Astrocyte (in vitro differentiated cells and primary cell): Measurements from ENCODE around the gene CARS1. TPM values are rescaled to one million over a fixed set of nuclear protein-coding genes. Genes with fewer than 3 reads are reported as not detected.
A peak's percentile ranks its signal among the peaks of the same experiment; 100 is the strongest.

Experiments
- DNase-seq: peaks from one replicate; pipeline ENCODE4 v3.0.0-alpha.2; 2010; ENCODE audit warnings: low read depth
- FAIRE-seq: peaks from 2 replicates; lab custom pipeline; 2011; peaks lifted over from hg19 to GRCh38; lab: Jason Lieb, UNC
- H2AFZ ChIP-seq: 2 replicates; pipeline ENCODE4 v1.6.0; 2012; ENCODE audit warnings: low read depth, low read length, inconsistent platforms
- H3K27ac ChIP-seq: 2 replicates; pipeline ENCODE4 v1.5.1; 2011; ENCODE audit warnings: low read depth, low read length, inconsistent platforms
- H3K27me3 ChIP-seq: 2 replicates; pipeline ENCODE4 v1.6.0; 2011; ENCODE audit warnings: low read length, inconsistent platforms; ENCODE audit not compliant: insufficient read depth
- H3K36me3 ChIP-seq: 2 replicates; pipeline ENCODE4 v1.5.1; 2011; ENCODE audit warnings: low read length, inconsistent platforms; ENCODE audit not compliant: insufficient read depth
- H3K4me1 ChIP-seq: 2 replicates; pipeline ENCODE4 v1.5.1; 2011; ENCODE audit warnings: low read length, inconsistent platforms; ENCODE audit not compliant: insufficient read depth
- H3K4me2 ChIP-seq: 2 replicates; pipeline ENCODE4 v1.6.0; 2012; ENCODE audit warnings: low read length, inconsistent platforms
- H3K4me3 ChIP-seq: 2 replicates; pipeline ENCODE4 v1.5.1; 2011; ENCODE audit warnings: low read depth, mild to moderate bottlenecking, low read length, inconsistent platforms; ENCODE audit not compliant: insufficient read depth
- H3K79me2 ChIP-seq: 2 replicates; pipeline ENCODE4 v1.6.0; 2012; ENCODE audit warnings: mild to moderate bottlenecking, low read length, inconsistent platforms; ENCODE audit not compliant: insufficient read depth
- H3K9ac ChIP-seq: 2 replicates; pipeline ENCODE4 v1.6.0; 2012; ENCODE audit warnings: mild to moderate bottlenecking, low read length, inconsistent platforms
- H3K9me3 ChIP-seq: 2 replicates; pipeline ENCODE4 v1.5.1; 2012; ENCODE audit warnings: low read depth, mild to moderate bottlenecking, low read length, inconsistent platforms; ENCODE audit not compliant: insufficient read depth
- H4K20me1 ChIP-seq: 2 replicates; pipeline ENCODE4 v1.6.0; 2012; ENCODE audit warnings: low read length, inconsistent platforms; ENCODE audit not compliant: insufficient read depth
- H3K27ac Mint-ChIP-seq: one replicate; pipeline ENCODE4 v1.8.0; 2021; ENCODE audit warnings: mild to moderate bottlenecking, mixed read lengths; ENCODE audit not compliant: unreplicated experiment
- H3K27me3 Mint-ChIP-seq: one replicate; pipeline ENCODE4 v1.8.0; 2021; ENCODE audit warnings: low read depth, mixed read lengths; ENCODE audit not compliant: unreplicated experiment
- H3K36me3 Mint-ChIP-seq: one replicate; pipeline ENCODE4 v1.8.0; 2021; ENCODE audit warnings: low read depth, mixed read lengths; ENCODE audit not compliant: unreplicated experiment
- H3K4me1 Mint-ChIP-seq: one replicate; pipeline ENCODE4 v1.8.0; 2021; ENCODE audit warnings: low read depth, mixed read lengths; ENCODE audit not compliant: unreplicated experiment
- H3K4me3 Mint-ChIP-seq: one replicate; pipeline ENCODE4 v1.8.0; 2021; ENCODE audit warnings: mild to moderate bottlenecking, moderate library complexity, mixed read lengths; ENCODE audit not compliant: unreplicated experiment
- H3K9me3 Mint-ChIP-seq: one replicate; pipeline ENCODE4 v1.8.0; 2021; ENCODE audit warnings: mild to moderate bottlenecking, mixed read lengths; ENCODE audit not compliant: unreplicated experiment
- EZH2 ChIP-seq: IDR thresholded peaks from 2 replicates; pipeline ENCODE4 v1.6.1; 2012; ENCODE audit warnings: mild to moderate bottlenecking, low read length, inconsistent platforms; ENCODE audit not compliant: insufficient read depth
- total RNA-seq: library from RNA; stranded (reverse); gene quantifications from 2 replicates; pipeline ENCODE4 v1.2.1, GENCODE V29; 2021
- TF ChIP-seq, protein P1 (sequence below): IDR thresholded peaks from 2 replicates; pipeline ENCODE4 v1.5.1; 2011; ENCODE audit warnings: low read depth, mild to moderate bottlenecking, inconsistent platforms, low read length, moderate library complexity; ENCODE audit not compliant: insufficient read depth

Gene CARS1
- total RNA-seq, 1 donor from 2014 or later = 123 TPM

DNA sequence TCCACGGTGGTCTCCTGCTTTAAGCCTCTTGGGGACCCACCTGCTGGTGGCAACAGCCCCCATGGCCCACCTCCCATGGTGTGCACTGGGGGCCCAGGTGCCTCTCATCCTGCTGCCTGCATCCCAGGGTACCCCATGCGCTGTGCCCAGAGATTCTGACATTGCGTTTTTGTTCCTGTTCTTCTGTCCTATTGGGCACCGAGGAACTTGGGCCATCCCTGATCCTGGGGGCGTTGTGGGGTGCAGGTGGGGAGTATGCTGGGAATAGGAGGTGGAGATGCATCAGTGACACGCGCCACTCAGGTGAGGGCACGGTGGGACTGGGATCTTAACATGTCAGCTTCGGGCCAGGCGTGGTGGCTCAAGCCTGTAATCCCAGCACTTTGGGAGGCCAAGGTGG, 52.7 kb downstream of the CARS1 start:
- Histone ChIP-seq H3K27ac (no peak overlapping the region), H3K79me2 (no peaks in the 10 kb centered on the region), H3K9ac (no peak overlapping the region), H3K27me3 (no peaks in the 10 kb centered on the region), H3K4me2 (no peak overlapping the region), H3K9me3 (no peaks in the 10 kb centered on the region), H3K36me3 (peaks cover 15% of the 10 kb centered on the region), H3K4me3 (no peak overlapping the region), H4K20me1 (peaks cover 11% of the 10 kb centered on the region), H3K4me1 (peaks cover 13% of the 10 kb centered on the region), H2AFZ (no peak overlapping the region)
- Mint-ChIP-seq H3K27me3 (no peaks in the 10 kb centered on the region), H3K4me3 (no peak overlapping the region), H3K9me3 (no peaks in the 10 kb centered on the region), H3K27ac (peak overlapping the region; percentile 85), H3K36me3 (peaks cover 47% of the 10 kb centered on the region), H3K4me1 (peaks cover 4% of the 10 kb centered on the region)
- no peak for TF ChIP-seq EZH2
- TF ChIP-seq, protein P1, sequence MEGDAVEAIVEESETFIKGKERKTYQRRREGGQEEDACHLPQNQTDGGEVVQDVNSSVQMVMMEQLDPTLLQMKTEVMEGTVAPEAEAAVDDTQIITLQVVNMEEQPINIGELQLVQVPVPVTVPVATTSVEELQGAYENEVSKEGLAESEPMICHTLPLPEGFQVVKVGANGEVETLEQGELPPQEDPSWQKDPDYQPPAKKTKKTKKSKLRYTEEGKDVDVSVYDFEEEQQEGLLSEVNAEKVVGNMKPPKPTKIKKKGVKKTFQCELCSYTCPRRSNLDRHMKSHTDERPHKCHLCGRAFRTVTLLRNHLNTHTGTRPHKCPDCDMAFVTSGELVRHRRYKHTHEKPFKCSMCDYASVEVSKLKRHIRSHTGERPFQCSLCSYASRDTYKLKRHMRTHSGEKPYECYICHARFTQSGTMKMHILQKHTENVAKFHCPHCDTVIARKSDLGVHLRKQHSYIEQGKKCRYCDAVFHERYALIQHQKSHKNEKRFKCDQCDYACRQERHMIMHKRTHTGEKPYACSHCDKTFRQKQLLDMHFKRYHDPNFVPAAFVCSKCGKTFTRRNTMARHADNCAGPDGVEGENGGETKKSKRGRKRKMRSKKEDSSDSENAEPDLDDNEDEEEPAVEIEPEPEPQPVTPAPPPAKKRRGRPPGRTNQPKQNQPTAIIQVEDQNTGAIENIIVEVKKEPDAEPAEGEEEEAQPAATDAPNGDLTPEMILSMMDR = no peak
- FAIRE-seq = no peak
- DNase-seq = no peak

DNA sequence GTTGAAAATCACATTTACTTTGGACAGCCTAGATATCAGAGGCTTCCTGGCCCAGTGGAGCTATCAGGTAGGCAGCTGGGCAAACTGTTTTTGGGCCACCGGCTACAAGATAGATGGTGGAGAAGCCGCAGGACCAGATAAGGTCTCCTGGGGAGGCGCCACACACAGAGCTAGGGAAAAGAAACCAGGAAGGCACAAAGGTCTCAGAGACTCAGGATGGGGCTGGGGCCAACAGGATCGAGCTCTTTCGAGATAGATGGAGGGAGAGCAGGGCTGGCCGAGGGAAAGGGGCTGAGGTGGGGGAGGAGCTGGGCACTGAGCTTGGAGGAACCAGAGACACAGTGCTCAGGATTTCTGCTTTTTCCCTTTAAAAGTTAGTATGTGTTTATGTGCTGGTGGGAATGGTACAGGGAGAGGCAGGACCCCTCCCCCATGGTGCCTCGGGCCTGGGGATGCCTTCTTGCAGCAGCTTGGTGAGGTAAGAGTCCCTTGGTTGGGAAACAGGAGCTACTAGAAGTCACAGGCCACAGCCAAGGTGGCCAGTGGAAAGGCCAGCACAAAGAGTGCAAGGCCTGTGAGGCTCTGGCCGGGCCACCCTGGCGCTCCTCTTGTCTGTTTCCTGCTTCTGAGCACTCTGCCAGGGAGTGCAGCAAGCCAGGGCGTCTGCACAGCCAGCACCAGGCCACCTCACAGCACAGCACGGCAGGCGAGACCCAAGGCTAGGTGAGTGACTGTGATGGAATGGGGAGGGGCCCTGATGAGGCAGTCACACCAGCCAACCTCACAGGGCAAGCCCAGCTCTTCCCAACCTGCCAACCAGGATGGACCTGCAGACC, 53.6 kb downstream of the CARS1 start:
- no peaks in the 10 kb centered on the region for H3K9me3 ChIP-seq
- no peak overlapping the region for H3K27ac Mint-ChIP-seq
- peaks cover 13% of the 10 kb centered on the region for H3K4me1 ChIP-seq
- H2AFZ ChIP-seq = no peak overlapping the region
- H3K79me2 ChIP-seq = no peaks in the 10 kb centered on the region
- peaks cover 11% of the 10 kb centered on the region for H4K20me1 ChIP-seq
- H3K9ac ChIP-seq = no peak overlapping the region
- H3K36me3 Mint-ChIP-seq = peaks cover 41% of the 10 kb centered on the region
- H3K4me2 ChIP-seq = no peak overlapping the region
- H3K36me3 ChIP-seq = peaks cover 9% of the 10 kb centered on the region
- DNase-seq (no peak), FAIRE-seq (no peak)
- H3K27ac ChIP-seq = no peak overlapping the region
- TF ChIP-seq, protein P1 = no peak
- no peak for TF ChIP-seq EZH2
- H3K4me3 ChIP-seq = no peak overlapping the region
- H3K27me3 Mint-ChIP-seq = no peaks in the 10 kb centered on the region
- no peak overlapping the region for H3K4me3 Mint-ChIP-seq
- H3K9me3 Mint-ChIP-seq = no peaks in the 10 kb centered on the region
- H3K4me1 Mint-ChIP-seq = no peaks in the 10 kb centered on the region
- no peaks in the 10 kb centered on the region for H3K27me3 ChIP-seq

DNA sequence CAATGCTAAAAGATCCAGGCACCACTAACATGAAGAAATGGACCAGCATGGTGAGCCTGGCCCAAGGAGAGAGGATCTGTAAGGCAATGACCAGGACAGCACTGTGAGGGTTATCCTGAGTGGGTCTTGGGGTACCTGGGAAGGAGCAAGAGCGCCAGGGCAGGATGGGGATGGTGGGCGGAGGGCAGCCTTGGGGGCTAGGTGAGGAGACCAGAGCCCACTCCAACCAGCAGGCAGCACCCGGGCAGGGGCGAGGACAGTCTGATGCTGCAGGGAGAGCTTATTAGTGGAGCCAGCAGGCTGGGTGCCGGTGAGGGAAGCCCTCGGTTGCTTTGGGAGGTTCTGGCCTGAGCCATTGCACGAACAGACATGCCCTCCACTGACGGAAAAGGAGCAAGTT, 54.4 kb downstream of the CARS1 start:
- peak overlapping the region; percentile 41 for H3K27ac Mint-ChIP-seq

More for the DNA sequence above, 54.4 kb downstream of the CARS1 start:
- Histone ChIP-seq H2AFZ (no peak overlapping the region), H4K20me1 (peaks cover 11% of the 10 kb centered on the region), H3K36me3 (peaks cover 9% of the 10 kb centered on the region), H3K27me3 (no peaks in the 10 kb centered on the region), H3K4me2 (no peak overlapping the region), H3K9ac (no peak overlapping the region), H3K27ac (no peak overlapping the region), H3K9me3 (no peaks in the 10 kb centered on the region), H3K79me2 (no peaks in the 10 kb centered on the region), H3K4me1 (peaks cover 13% of the 10 kb centered on the region), H3K4me3 (no peak overlapping the region)
- TF ChIP-seq EZH2 = no peak
- TF ChIP-seq, protein P1 = no peak
- DNase-seq = no peak
- no peaks in the 10 kb centered on the region for H3K27me3 Mint-ChIP-seq
- no peak for FAIRE-seq
- H3K9me3 Mint-ChIP-seq = no peaks in the 10 kb centered on the region
- no peak overlapping the region for H3K4me3 Mint-ChIP-seq
- no peaks in the 10 kb centered on the region for H3K4me1 Mint-ChIP-seq
- H3K36me3 Mint-ChIP-seq = peaks cover 36% of the 10 kb centered on the region
